GM19452 (cell line): ENCODE data around the gene RCN1.
"Not testable (repeated sequence)": the region's sequence is repeated elsewhere in the genome, so short reads cannot be mapped to it uniquely, and the experiment has no call there.

Source experiments
- ATAC-seq: cut with Tn5 transposase; IDR thresholded peaks from one replicate; pipeline ENCODE4 v1.9.1; 2021; ENCODE audit not compliant: unreplicated experiment

RCN1 gene

GRCh38 chr11:32090545-32091370, at the start of gene RCN1:
Gene RCN1 (plus strand): TSS chr11:32091074. CDS start chr11:32091197, 123 bp downstream.
- peak; percentile 45 for ATAC-seq

DNA sequence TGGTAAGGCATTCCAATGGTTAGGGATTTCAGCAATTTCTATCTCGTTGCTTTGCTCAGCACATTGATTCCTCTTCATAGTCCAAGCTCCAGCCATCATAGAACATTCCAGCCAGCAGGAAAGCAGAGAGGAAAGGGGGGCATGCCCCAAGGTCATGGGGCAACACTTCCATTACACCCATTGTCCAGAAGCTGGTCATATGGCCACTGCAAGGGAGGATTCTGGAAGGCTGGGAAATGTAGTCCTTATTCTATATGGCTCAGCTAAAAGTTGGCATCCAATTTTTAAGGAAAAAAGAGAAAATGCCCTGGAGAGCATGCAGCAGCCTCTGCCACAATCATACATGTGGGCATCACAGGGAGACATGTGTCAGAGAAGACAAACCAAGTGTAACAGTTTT, 47.1 kb upstream of the RCN1 start:
- no peak for ATAC-seq

DNA sequence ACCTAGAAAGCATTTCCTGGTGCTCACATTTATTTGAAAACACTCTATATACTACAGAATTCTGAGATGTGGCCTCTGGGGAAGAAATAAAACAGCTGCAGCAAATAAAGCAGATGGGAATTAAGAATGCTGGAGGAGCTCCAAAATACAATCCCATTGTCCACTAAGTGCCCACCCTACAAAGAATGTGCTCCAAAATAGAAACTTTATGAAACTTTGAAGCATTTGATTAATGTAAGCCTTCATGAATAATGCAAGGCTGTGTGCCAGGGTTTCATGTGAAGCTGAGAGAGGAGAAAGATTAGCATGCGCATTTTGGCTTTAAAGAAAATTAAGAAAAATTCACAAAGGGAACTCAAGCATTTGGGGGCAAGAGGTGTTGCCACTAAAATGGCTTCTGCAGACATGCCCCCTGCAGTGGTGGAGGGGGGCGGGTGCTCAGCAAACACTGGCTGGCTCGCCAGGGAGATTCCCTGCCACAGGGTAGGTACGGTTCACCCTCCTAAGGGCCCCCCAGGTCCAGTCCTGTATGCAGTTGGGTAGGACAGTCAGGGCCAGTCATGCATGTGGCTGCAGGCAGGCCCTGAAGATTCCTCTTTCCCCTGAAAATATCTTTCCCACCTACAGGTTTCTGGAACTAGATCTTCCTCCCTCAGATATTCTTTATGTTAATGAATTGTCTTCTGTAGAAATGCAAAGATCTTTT, 46.6 kb upstream of the RCN1 start:
- no peak for ATAC-seq

- ATAC-seq, result no peak
These were observed 45.4 kb upstream of the RCN1 start for GRCh38 chr11:32045456-32045855.

GRCh38 chr11:32050264-32050663, 40.6 kb upstream of the RCN1 start:
- no peak for ATAC-seq

GRCh38 chr11:32052215-32052614, 38.7 kb upstream of the RCN1 start:
- no peak for ATAC-seq

GRCh38 chr11:32053151-32053888, 37.6 kb upstream of the RCN1 start:
- ATAC-seq, result no peak

DNA sequence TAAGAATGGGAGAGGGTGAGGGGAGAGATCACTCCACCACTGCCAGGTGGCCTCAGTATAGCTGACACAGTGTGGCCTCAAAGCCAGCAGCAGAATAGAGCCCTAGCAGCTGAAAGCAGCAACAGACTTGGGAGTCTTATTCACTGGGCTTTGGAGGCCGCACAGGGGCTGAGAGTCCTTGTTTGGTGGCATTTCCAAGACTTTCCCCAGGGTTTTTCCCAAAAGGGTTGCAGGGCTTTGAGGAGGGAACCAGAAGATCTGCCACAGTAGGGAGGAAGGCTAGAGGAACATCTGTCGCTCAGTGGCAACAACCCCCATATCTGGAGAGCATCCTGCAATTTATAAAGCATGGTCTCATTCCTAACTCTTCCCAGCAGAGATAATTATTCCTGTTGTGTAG, 35.0 kb upstream of the RCN1 start:
- ATAC-seq, result no peak

DNA sequence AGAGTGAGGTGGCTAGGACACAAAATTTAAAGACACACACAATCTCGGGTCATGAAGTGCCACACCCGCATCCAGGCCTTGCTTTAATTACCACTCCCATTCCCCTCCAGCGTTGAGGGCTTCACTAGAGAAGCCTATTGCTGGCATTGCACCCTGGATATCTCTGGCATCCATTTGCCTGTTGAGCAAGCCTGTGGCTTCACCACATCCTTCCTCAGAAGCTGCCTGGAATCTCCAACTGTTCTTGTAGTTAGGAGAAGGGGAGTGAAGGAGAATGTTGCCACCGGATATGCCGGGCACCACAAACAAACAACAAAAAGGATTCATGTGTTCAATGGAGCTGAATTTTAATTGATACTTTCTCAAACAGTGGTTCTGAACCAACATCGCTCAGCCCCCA, 34.4 kb upstream of the RCN1 start:
- ATAC-seq, result no peak

DNA sequence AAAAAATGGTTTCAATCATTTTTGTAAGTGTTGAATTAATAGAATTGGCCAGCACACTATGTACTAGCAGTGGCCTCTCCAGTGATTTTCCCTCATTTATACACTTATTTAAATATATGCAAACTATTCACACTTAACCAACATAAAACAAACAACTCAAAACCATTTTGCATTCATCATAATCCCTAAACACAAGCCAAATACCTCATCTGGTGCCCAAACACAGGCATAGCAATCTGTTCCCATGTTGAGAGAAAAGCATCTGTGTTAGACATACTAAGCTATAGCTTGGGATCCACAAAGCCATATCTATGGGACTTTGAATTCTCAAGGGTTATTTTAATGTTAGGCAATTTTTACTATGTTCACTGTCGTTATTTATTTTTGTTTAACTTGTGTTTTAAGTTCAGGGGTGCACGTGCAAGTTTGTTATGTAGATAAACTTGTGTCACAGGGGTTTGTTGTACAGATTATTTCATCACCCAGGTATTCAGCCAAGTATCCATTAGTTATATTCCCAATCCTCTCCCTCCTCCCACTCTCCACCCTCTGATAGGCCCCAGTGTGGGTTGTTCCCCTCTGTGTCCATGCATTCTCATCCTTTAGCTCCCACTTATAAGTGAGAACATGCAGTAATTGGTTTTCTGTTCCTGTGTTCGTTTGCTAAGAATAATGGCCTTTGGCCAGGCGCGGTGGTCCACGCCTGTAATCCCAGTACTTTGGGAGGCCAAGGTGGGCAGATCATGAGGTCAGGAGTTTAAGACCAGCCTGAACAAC, 31.0 kb upstream of the RCN1 start:
- ATAC-seq, result no peak

DNA sequence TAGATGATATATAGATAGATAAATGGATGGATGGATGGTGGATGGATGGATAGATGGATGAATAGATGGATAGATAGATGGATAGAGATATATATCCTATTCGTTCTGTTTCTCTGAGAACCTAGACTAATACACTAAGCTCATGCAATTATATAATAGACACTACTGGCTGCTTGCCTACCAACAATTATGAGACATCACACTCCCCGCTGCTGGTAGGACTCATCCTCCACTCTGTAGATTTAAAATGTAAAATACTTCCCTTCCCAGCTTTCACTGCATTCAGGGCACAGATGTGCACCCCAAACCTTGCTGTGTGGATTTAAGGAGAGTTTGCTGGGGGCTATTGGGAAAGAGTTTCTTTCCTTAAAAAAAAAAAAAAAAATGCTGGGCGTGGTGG, 28.3 kb upstream of the RCN1 start:
- no peak for ATAC-seq

- not testable (repeated sequence) for ATAC-seq
These were observed 27.8 kb upstream of the RCN1 start for GRCh38 chr11:32063031-32063430.

DNA sequence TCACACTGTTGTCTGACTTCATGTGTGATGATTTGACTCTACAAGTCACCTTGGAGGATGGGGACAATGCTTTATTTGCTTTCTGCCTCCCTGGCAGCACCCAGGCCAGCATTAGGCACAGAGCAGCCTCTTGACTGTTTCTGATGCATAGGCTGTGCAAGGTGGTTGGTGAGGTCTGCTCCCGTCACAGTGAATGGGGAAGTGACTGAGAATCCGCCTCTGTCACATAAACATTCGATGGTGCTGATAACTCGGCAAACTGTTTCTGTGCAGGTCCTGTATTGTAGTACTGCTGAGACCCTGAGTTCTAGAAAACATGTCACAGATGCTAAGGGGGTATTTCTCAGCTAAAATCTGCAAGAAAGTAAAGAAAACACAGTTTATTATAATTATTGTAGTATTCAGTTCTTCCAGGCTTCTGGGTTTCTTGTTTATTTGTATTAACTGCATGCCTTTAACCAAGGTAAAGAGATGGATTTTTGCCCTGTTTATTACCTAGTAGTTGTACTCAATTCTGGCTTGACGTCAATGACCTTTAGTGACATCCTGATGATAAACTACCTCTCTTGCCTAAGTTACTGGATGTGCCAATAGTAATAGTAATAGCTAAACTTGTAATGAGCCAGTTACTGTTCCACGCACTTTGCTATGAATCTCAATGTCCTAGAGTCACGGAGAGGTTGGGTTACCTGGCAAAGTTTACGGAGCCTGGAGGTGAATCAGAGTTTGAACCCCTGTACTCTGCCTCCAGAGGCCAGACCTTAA, 24.8 kb upstream of the RCN1 start:
- ATAC-seq, result no peak

- ATAC-seq, result no peak
These were observed 22.6 kb upstream of the RCN1 start for GRCh38 chr11:32068134-32068870.

- peak; percentile 57 for ATAC-seq
These were observed 21.4 kb upstream of the RCN1 start for GRCh38 chr11:32069361-32070058.

DNA sequence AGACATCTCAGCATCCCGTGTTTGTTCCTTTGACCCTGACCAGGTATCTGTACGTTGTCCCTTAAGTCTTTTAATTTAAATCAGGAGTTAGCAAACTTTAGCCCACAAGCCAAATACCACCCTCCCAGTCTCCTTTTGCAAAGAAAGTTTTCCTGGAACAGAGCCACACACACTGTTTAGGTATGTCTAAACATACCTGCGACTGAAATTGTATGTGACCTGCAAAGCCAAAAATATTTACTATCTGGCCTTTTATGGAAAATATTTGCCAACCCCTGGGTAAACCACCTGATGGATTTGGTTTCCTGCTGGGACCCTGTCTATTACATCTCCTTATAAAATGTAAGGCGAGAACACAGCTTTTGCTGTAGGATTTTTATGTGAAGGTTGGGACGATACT, 20.2 kb upstream of the RCN1 start:
- ATAC-seq, result no peak

GRCh38 chr11:32071811-32072210, 19.1 kb upstream of the RCN1 start:
- no peak for ATAC-seq

- ATAC-seq, result no peak
These were observed 17.8 kb upstream of the RCN1 start for GRCh38 chr11:32072872-32073643.
